AG04450 (cell line): Measurements from ENCODE around the gene TMSB10. TPM values are rescaled to one million over a fixed set of nuclear protein-coding genes. Genes with fewer than 3 reads are reported as not detected.

Experiments used
- CTCF ChIA-PET: fragments of 300-600, 350-600 bp; formaldehyde crosslinking; extraction: SDS; loops from one replicate; lab custom pipeline; 2022; ENCODE audit warnings: antibody characterized with exemption, inconsistent platforms; lab: Charles Lee
- POLR2A ChIA-PET: fragments of 350-600 bp; formaldehyde crosslinking; extraction: SDS; loops from one replicate; lab custom pipeline; 2021; ENCODE audit warnings: antibody characterized with exemption, inconsistent platforms; lab: Yijun Ruan, JAX
- DNase-seq: peaks from one replicate; pipeline ENCODE4 v3.0.0-alpha.2; 2011; ENCODE audit warnings: low read depth, low spot score
- H3K27ac ChIP-seq: one replicate; pipeline ENCODE4 v1.5.1; 2012; ENCODE audit warnings: low read depth, low read length, control low read depth
- H3K27me3 ChIP-seq: one replicate; pipeline ENCODE4 v1.6.0; 2012; ENCODE audit warnings: low read length; ENCODE audit not compliant: control insufficient read depth, insufficient read depth
- H3K4me3 ChIP-seq: 2 replicates; pipeline ENCODE4 v1.5.1; 2011; ENCODE audit warnings: mild to moderate bottlenecking, low read depth, low read length, control low read depth
- H3K9me3 ChIP-seq: 2 replicates; pipeline ENCODE4 v1.5.1; 2012; ENCODE audit warnings: low read length; ENCODE audit not compliant: control insufficient read depth, insufficient read depth
- polyA minus RNA-seq: library from RNA; depleted of rRNA, polyadenylated mRNA; stranded (reverse); fragments of >200 nt; gene quantifications from 2 replicates; pipeline ENCODE4 v1.2.3, GENCODE V29; 2011; rRNA and poly(A)+ RNA removed
- polyA plus RNA-seq: library from polyadenylated mRNA; depleted of rRNA; stranded (reverse); fragments of >200 nt; gene quantifications from 2 replicates; pipeline ENCODE4 v1.2.3, GENCODE V29; 2011; rRNA removed
- TF ChIP-seq, protein P1 (sequence below): IDR thresholded peaks from 2 replicates; pipeline ENCODE4 v1.5.1; 2011; ENCODE audit warnings: low read depth, low read length, control low read depth, inconsistent platforms

Gene TMSB10
- polyA plus RNA-seq = 4,621 and 5,651 TPM in 2 replicates
- polyA minus RNA-seq = 1,051 and 1,085 TPM in 2 replicates

DNA sequence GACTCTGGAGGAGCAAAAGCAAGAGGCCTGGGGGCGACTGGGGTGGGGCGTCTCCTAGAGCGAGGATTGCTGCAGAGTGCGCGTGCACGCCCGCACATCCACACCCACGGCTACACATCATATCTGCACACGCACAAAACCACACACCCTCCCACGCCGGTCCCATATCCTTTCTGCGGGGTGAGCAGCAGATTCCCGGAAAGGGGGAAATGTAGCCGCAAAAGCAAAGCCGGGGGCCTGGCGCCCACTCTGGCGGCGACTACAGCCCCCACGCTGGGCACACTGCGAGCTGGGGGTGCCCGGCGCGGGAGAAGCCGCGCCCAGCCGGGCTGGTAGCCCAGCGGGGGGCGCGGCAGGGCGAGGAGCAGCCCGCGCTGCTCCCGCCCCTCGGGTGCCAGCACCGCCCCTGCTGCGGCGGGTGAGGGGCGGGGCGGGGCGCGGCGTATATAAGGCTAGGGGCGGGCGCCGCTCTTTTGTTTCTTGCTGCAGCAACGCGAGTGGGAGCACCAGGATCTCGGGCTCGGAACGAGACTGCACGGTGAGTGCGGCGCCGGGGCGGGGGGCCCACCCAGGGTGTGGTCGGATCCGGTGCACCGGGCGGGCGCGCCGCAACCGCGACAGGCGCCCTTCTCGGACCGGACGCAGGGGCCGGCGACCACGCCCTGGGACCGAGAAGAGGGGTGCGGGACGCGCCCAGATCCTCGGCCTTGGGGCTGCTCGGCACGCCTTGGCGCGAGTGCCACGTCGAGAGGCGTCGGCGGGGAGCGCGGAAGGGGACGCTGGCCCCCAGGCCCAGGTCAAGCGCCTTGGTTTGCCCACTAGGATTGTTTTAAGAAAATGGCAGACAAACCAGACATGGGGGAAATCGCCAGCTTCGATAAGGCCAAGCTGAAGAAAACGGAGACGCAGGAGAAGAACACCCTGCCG lies at the start of gene TMSB10:
TMSB10 (plus strand) TSS at position 476 of the 927 bp plus-strand sequence.
- peaks cover 5% of the 10 kb centered on the region; the same call in 1 of the 2 replicates for H3K9me3 ChIP-seq
- peak within 1 kb of the TSS; percentile 80 for H3K27ac ChIP-seq
- ChIA-PET POLR2A (interaction anchor here (0.5 to 3.4 kb wide), 9 partner anchors 14 to 412 kb away, joined by 3 to 45 read pairs (median 5); partner anchors contain the start of gene TRABD2A), CTCF (interaction anchor here (1.0 to 1.9 kb wide), 2 partner anchors 21 to 23 kb away, joined by 3 to 19 read pairs; no protein-coding TSS in a partner anchor)
- no peaks in the 10 kb centered on the region for H3K27me3 ChIP-seq
- peak within 1 kb of the TSS; percentile 98 for H3K4me3 ChIP-seq
- no peak for DNase-seq
- TF ChIP-seq, protein P1, sequence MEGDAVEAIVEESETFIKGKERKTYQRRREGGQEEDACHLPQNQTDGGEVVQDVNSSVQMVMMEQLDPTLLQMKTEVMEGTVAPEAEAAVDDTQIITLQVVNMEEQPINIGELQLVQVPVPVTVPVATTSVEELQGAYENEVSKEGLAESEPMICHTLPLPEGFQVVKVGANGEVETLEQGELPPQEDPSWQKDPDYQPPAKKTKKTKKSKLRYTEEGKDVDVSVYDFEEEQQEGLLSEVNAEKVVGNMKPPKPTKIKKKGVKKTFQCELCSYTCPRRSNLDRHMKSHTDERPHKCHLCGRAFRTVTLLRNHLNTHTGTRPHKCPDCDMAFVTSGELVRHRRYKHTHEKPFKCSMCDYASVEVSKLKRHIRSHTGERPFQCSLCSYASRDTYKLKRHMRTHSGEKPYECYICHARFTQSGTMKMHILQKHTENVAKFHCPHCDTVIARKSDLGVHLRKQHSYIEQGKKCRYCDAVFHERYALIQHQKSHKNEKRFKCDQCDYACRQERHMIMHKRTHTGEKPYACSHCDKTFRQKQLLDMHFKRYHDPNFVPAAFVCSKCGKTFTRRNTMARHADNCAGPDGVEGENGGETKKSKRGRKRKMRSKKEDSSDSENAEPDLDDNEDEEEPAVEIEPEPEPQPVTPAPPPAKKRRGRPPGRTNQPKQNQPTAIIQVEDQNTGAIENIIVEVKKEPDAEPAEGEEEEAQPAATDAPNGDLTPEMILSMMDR = no peak

DNA sequence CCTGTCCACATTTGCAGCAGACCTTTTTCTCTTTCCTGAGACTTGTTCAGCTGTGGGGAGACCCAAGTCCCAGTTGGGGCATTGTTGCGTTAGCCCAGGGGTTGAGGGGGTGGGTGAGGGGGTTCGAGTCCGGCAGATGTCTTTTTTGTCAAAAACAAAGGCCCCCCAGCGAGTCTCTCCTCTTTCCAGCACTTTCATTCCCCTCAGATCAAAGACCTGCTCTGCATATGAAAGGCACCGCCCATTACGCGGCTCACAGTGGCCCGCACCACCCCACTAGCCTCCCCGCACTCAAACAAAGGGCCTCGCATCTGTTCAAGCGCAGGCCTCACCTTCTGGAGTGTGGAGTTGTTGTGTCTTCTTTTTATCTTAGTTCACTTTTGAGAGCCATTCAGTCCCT lies 49.7 kb upstream of the TMSB10 start:
- ChIA-PET CTCF (no interaction called here), POLR2A (interaction anchor here (0.6 kb wide), 1 partner anchor 13 kb away, joined by 4 read pairs; no protein-coding TSS in a partner anchor)
- DNase-seq = no peak
- H3K27me3 ChIP-seq = no peaks in the 10 kb centered on the region
- H3K27ac ChIP-seq = no peak overlapping the region
- TF ChIP-seq, protein P1 = no peak
- H3K4me3 ChIP-seq = no peak overlapping the region
- H3K9me3 ChIP-seq = no peaks in the 10 kb centered on the region; the same call in 1 of the 2 replicates

DNA sequence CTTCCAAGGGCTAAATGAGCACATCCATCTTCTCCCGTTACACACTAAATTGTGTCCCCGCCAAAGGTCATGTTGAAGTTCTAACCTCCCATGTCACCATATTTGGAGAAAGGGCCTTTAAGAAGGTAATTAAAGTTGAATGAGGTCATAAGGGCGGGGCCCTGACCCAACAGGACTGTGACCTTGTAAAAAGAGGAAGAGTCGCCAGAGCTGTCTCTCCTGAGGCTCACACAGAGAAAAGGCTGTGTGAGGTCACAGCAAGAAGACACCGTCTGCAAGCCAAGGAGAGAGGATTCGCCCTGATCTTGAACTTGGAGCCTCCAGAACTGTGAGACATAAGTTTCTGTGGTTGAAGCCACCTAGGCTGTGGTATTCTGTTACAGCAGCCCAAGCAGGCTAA lies 48.7 kb upstream of the TMSB10 start:
- Histone ChIP-seq H3K9me3 (no peaks in the 10 kb centered on the region; the same call in 1 of the 2 replicates), H3K4me3 (no peak overlapping the region), H3K27me3 (no peaks in the 10 kb centered on the region), H3K27ac (no peak overlapping the region)
- no peak for DNase-seq
- TF ChIP-seq, protein P1 = no peak
- POLR2A ChIA-PET = no interaction called here
- CTCF ChIA-PET = no interaction called here

DNA sequence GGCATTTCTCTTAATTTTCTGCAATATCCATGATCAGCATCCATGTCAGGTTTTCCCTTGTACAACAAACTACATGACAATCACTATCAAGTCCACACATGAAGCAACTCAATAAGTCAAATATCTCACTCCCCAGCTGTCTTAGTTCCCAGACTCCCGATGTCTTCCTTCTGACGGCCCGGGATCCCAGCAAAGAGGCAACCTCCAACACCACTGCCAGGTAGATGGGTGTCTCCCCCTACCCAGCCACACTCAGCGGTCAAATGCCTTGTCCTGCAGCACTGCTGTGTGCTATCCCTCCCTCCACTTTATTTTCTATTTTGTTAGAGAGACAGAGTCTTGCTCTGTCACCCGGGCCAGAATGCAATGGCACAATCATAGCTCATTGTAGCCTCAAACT lies 47.9 kb upstream of the TMSB10 start:
- no peaks in the 10 kb centered on the region; the same call in 1 of the 2 replicates for H3K9me3 ChIP-seq
- no peak overlapping the region for H3K4me3 ChIP-seq
- DNase-seq = no peak
- no peaks in the 10 kb centered on the region for H3K27me3 ChIP-seq
- TF ChIP-seq, protein P1 = no peak
- ChIA-PET POLR2A (no interaction called here), CTCF (interaction anchor here (0.6 to 1.6 kb wide), 12 partner anchors 11 to 364 kb away, joined by 3 to 5 read pairs (median 3); no protein-coding TSS in a partner anchor)
- H3K27ac ChIP-seq = no peak overlapping the region
